HG02642 (cell line): Measurements from ENCODE around the gene SLC6A7.

ENCODE experiments used
- ATAC-seq: cut with Tn5 transposase; IDR thresholded peaks from one replicate; pipeline ENCODE4 v1.9.1; 2021; ENCODE audit warnings: mild to moderate bottlenecking; ENCODE audit not compliant: unreplicated experiment, poor library complexity

SLC6A7 gene

GRCh38 chr5:150172145-150172544 is 17.7 kb upstream of the SLC6A7 start:
- no peak for ATAC-seq

- no peak for ATAC-seq
These were observed 17.3 kb upstream of the SLC6A7 start for GRCh38 chr5:150172556-150172955.

- ATAC-seq: no peak
These were observed 16.7 kb upstream of the SLC6A7 start for GRCh38 chr5:150173161-150173560.

- ATAC-seq: no peak
These were observed 15.6 kb upstream of the SLC6A7 start for GRCh38 chr5:150174285-150174684.

- no peak for ATAC-seq
These were observed 14.8 kb upstream of the SLC6A7 start for GRCh38 chr5:150175076-150175475.

GRCh38 chr5:150175536-150175935 is 14.3 kb upstream of the SLC6A7 start:
- no peak for ATAC-seq

GRCh38 chr5:150176745-150177477 is 13.0 kb upstream of the SLC6A7 start:
- no peak for ATAC-seq

- ATAC-seq: no peak
These were observed 12.1 kb upstream of the SLC6A7 start for GRCh38 chr5:150177721-150178120.

GRCh38 chr5:150178262-150178661 is 11.6 kb upstream of the SLC6A7 start:
- no peak for ATAC-seq

- ATAC-seq: no peak
These were observed 10.7 kb upstream of the SLC6A7 start for GRCh38 chr5:150179019-150179620.

- no peak for ATAC-seq
These were observed 9.4 kb upstream of the SLC6A7 start for GRCh38 chr5:150180241-150181026.

GRCh38 chr5:150181027-150181426 is 8.8 kb upstream of the SLC6A7 start:
- no peak for ATAC-seq

- ATAC-seq: no peak
These were observed 7.9 kb upstream of the SLC6A7 start for GRCh38 chr5:150181766-150182545.

GRCh38 chr5:150182774-150183173 is 7.1 kb upstream of the SLC6A7 start:
- no peak for ATAC-seq

GRCh38 chr5:150183436-150183835 is 6.4 kb upstream of the SLC6A7 start:
- ATAC-seq: no peak

- ATAC-seq: no peak
These were observed 5.9 kb upstream of the SLC6A7 start for GRCh38 chr5:150184006-150184405.

GRCh38 chr5:150184990-150185912 is 4.6 kb upstream of the SLC6A7 start:
- no peak for ATAC-seq

- ATAC-seq: no peak
These were observed 3.7 kb upstream of the SLC6A7 start for GRCh38 chr5:150186137-150186536.

GRCh38 chr5:150186897-150187296 is 3.0 kb upstream of the SLC6A7 start:
- no peak for ATAC-seq
